Neural cell (in vitro differentiated cells): Measurements from ENCODE around the gene S1PR4.

Source experiments
- EP300 ChIP-seq: fragments of 450-650 bp; conservative IDR thresholded peaks from 2 replicates; pipeline ENCODE4 v1.6.1; 2014; ENCODE audit warnings: antibody characterized with exemption, mild to moderate bottlenecking, moderate library complexity; ENCODE audit not compliant: poor library complexity, severe bottlenecking
- EZH2 ChIP-seq: fragments of 200-600, 300-800 bp; shearing (Covaris generic), sonication (generic); IDR thresholded peaks from 2 replicates; pipeline ENCODE4 v1.6.1; 2014; ENCODE audit warnings: antibody characterized with exemption, low read length, borderline replicate concordance, mild to moderate bottlenecking; ENCODE audit not compliant: insufficient read depth, poor library complexity, severe bottlenecking
- POLR2AphosphoS5 ChIP-seq: IDR thresholded peaks from 2 replicates; pipeline ENCODE4 v1.6.1; 2012
- RAD21 ChIP-seq: fragments of 450-650 bp; conservative IDR thresholded peaks from 2 replicates; pipeline ENCODE4 v1.6.1; 2014; ENCODE audit warnings: antibody characterized with exemption, mild to moderate bottlenecking, moderate library complexity
- SMC3 ChIP-seq: fragments of 450-650 bp; conservative IDR thresholded peaks from 2 replicates; pipeline ENCODE4 v1.6.1; 2014; ENCODE audit warnings: antibody characterized with exemption, mild to moderate bottlenecking, moderate library complexity; ENCODE audit not compliant: poor library complexity
- TAF1 ChIP-seq: IDR thresholded peaks from 2 replicates; pipeline ENCODE4 v1.6.1; 2012; ENCODE audit warnings: low read depth
- TF ChIP-seq, protein P1 (sequence below): fragments of 450-650 bp; IDR thresholded peaks from 2 replicates; pipeline ENCODE4 v1.5.1; 2014; ENCODE audit warnings: antibody characterized with exemption, mild to moderate bottlenecking, moderate library complexity; ENCODE audit not compliant: poor library complexity, severe bottlenecking
- TF ChIP-seq, protein P2 (sequence below): IDR thresholded peaks from 2 replicates; pipeline ENCODE4 v1.6.1; 2012; ENCODE audit warnings: borderline replicate concordance

DNA sequence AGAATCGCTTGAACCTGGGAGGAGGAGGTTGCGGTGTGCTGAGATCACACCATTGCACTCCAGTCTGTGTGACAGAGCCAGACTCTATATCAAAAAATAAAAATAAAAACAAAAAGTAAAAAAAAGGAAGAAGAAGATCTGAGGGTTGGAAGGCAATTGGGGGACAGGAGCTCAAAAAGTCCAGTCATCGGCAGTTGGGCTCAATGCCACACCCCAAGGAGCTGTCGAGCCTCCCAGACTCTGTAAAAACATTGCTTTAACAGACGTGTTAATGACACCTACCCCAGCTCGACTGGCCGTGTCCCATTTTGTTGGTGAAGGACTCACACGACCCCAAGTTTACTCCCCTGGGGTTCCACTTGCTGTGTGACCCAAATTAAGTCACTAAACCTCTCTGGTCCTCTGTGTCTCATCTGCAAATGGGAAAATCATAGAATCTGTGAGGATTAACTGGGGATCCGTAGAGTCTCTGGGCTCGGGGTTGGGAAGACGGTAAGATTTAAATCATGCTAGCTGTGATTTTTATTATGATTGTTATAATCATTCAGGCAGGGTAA, 35.7 kb upstream of the S1PR4 start:
- TF ChIP-seq, protein P1, sequence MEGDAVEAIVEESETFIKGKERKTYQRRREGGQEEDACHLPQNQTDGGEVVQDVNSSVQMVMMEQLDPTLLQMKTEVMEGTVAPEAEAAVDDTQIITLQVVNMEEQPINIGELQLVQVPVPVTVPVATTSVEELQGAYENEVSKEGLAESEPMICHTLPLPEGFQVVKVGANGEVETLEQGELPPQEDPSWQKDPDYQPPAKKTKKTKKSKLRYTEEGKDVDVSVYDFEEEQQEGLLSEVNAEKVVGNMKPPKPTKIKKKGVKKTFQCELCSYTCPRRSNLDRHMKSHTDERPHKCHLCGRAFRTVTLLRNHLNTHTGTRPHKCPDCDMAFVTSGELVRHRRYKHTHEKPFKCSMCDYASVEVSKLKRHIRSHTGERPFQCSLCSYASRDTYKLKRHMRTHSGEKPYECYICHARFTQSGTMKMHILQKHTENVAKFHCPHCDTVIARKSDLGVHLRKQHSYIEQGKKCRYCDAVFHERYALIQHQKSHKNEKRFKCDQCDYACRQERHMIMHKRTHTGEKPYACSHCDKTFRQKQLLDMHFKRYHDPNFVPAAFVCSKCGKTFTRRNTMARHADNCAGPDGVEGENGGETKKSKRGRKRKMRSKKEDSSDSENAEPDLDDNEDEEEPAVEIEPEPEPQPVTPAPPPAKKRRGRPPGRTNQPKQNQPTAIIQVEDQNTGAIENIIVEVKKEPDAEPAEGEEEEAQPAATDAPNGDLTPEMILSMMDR: no peak
- TF ChIP-seq EP300 (no peak), POLR2AphosphoS5 (no peak), TAF1 (no peak), EZH2 (no peak), SMC3 (no peak), RAD21 (no peak)
- TF ChIP-seq, protein P2, sequence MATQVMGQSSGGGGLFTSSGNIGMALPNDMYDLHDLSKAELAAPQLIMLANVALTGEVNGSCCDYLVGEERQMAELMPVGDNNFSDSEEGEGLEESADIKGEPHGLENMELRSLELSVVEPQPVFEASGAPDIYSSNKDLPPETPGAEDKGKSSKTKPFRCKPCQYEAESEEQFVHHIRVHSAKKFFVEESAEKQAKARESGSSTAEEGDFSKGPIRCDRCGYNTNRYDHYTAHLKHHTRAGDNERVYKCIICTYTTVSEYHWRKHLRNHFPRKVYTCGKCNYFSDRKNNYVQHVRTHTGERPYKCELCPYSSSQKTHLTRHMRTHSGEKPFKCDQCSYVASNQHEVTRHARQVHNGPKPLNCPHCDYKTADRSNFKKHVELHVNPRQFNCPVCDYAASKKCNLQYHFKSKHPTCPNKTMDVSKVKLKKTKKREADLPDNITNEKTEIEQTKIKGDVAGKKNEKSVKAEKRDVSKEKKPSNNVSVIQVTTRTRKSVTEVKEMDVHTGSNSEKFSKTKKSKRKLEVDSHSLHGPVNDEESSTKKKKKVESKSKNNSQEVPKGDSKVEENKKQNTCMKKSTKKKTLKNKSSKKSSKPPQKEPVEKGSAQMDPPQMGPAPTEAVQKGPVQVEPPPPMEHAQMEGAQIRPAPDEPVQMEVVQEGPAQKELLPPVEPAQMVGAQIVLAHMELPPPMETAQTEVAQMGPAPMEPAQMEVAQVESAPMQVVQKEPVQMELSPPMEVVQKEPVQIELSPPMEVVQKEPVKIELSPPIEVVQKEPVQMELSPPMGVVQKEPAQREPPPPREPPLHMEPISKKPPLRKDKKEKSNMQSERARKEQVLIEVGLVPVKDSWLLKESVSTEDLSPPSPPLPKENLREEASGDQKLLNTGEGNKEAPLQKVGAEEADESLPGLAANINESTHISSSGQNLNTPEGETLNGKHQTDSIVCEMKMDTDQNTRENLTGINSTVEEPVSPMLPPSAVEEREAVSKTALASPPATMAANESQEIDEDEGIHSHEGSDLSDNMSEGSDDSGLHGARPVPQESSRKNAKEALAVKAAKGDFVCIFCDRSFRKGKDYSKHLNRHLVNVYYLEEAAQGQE: no peak
